OCI-LY1 (cell line): Measurements from ENCODE around the gene KRTAP10-6.

ENCODE experiments used
- H2AFZ ChIP-seq: fragments of 200-600 bp; sonication (generic), shearing (Covaris generic); 2 replicates; pipeline ENCODE4 v1.6.0; 2014; ENCODE audit warnings: antibody characterized with exemption, mild to moderate bottlenecking, low read length
- H3F3A ChIP-seq: fragments of 200-600 bp; sonication (generic), shearing (Covaris generic); 2 replicates; pipeline ENCODE4 v1.6.0; 2014; ENCODE audit warnings: mild to moderate bottlenecking, antibody characterized with exemption, low read length, moderate library complexity; ENCODE audit not compliant: insufficient read depth
- H3K27ac ChIP-seq: fragments of 200-600 bp; sonication (generic); 2 replicates; pipeline ENCODE4 v1.5.1; 2014; ENCODE audit warnings: low read length, mixed run types, mild to moderate bottlenecking, low read depth; ENCODE audit not compliant: poor library complexity, severe bottlenecking
- H3K27me3 ChIP-seq: fragments of 200-600 bp; sonication (generic); 2 replicates; pipeline ENCODE4 v1.6.0; 2014; ENCODE audit warnings: antibody characterized with exemption, mild to moderate bottlenecking, low read length, moderate library complexity; ENCODE audit not compliant: insufficient read depth
- H3K36me3 ChIP-seq: fragments of 200-600 bp; sonication (generic); 2 replicates; pipeline ENCODE4 v1.6.1; 2014; ENCODE audit warnings: mild to moderate bottlenecking, antibody characterized with exemption, low read length, moderate library complexity, mixed read lengths; ENCODE audit not compliant: insufficient read depth
- H3K4me1 ChIP-seq: fragments of 200-600 bp; sonication (generic); 2 replicates; pipeline ENCODE4 v1.5.1; 2014; ENCODE audit warnings: mild to moderate bottlenecking, low read length, moderate library complexity; ENCODE audit not compliant: insufficient read depth, severe bottlenecking
- H3K4me2 ChIP-seq: fragments of 200-600 bp; sonication (generic), shearing (Covaris generic); 2 replicates; pipeline ENCODE4 v1.6.1; 2014; ENCODE audit warnings: low read length
- H3K4me3 ChIP-seq: fragments of 200-600 bp; sonication (generic); 2 replicates; pipeline ENCODE4 v1.5.1; 2014; ENCODE audit warnings: low read length, low read depth, mild to moderate bottlenecking, mixed read lengths; ENCODE audit not compliant: poor library complexity, severe bottlenecking
- H3K79me2 ChIP-seq: fragments of 200-600 bp; shearing (Covaris generic); 2 replicates; pipeline ENCODE4 v1.6.1; 2016; ENCODE audit warnings: mixed run types, low read length, mixed read lengths; ENCODE audit not compliant: insufficient read depth
- H3K9ac ChIP-seq: fragments of 200-600 bp; sonication (generic), shearing (Covaris generic); 2 replicates; pipeline ENCODE4 v1.6.1; 2014; ENCODE audit warnings: mild to moderate bottlenecking, low read length, mixed read lengths
- H3K9me2 ChIP-seq: fragments of 200-600 bp; sonication (generic), shearing (Covaris generic); 2 replicates; pipeline ENCODE4 v1.6.1; 2014; ENCODE audit warnings: low read depth, mild to moderate bottlenecking, low read length, mixed read lengths
- H3K9me3 ChIP-seq: fragments of 200-600 bp; shearing (Covaris generic); 2 replicates; pipeline ENCODE4 v1.6.1; 2014; ENCODE audit warnings: low read length, mixed read lengths
- H4K20me1 ChIP-seq: fragments of 200-600 bp; sonication (generic), shearing (Covaris generic); 2 replicates; pipeline ENCODE4 v1.6.0; 2016; ENCODE audit warnings: mild to moderate bottlenecking, low read length; ENCODE audit not compliant: insufficient read depth
- CTCF ChIP-seq: fragments of 200-600 bp; sonication (generic), shearing (Covaris generic); IDR thresholded peaks from 2 replicates; pipeline ENCODE4 v1.5.1; 2017; ENCODE audit warnings: mild to moderate bottlenecking, antibody characterized with exemption, low read length, moderate library complexity, mixed read lengths
- EZH2 ChIP-seq: fragments of 200-600 bp; sonication (generic), shearing (Covaris generic); IDR thresholded peaks from 2 replicates; pipeline ENCODE4 v1.8.0; 2017; ENCODE audit warnings: borderline replicate concordance, mixed run types, mild to moderate bottlenecking, antibody characterized with exemption, low read length, moderate library complexity, mixed read lengths

Gene KRTAP10-6

GRCh38 chr21:44623575-44623974 is 31.3 kb upstream of the KRTAP10-6 start:
- Histone ChIP-seq H3K27me3 (no peaks in the 10 kb centered on the region; the same call in 1 of the 2 replicates), H3K9me3 (peaks cover 14% of the 10 kb centered on the region)

GRCh38 chr21:44619886-44620285 is 27.6 kb upstream of the KRTAP10-6 start:
- Histone ChIP-seq H3K36me3 (no peaks in the 10 kb centered on the region), H3K9ac (no peak overlapping the region), H3K27ac (no peak overlapping the region), H3K27me3 (no peaks in the 10 kb centered on the region; the same call in 1 of the 2 replicates), H3K79me2 (no peaks in the 10 kb centered on the region), H3K4me2 (no peak overlapping the region), H3F3A (no peaks in the 10 kb centered on the region), H3K4me3 (no peak overlapping the region), H3K9me3 (peaks cover 14% of the 10 kb centered on the region), H4K20me1 (no peaks in the 10 kb centered on the region), H2AFZ (no peak overlapping the region), H3K4me1 (peaks cover 6% of the 10 kb centered on the region), H3K9me2 (no peaks in the 10 kb centered on the region)
- TF ChIP-seq CTCF (no peak), EZH2 (no peak)

More at GRCh38 chr21:44623575-44623974, 31.3 kb upstream of the KRTAP10-6 start:
- peaks cover 6% of the 10 kb centered on the region for H3K4me1 ChIP-seq
- no peaks in the 10 kb centered on the region for H4K20me1 ChIP-seq
- no peak overlapping the region for H3K4me3 ChIP-seq
- no peak overlapping the region for H3K4me2 ChIP-seq
- no peaks in the 10 kb centered on the region for H3K36me3 ChIP-seq
- TF ChIP-seq CTCF (no peak), EZH2 (no peak)
- no peak overlapping the region for H3K27ac ChIP-seq
- H2AFZ ChIP-seq = no peak overlapping the region
- H3K9me2 ChIP-seq = no peaks in the 10 kb centered on the region
- no peaks in the 10 kb centered on the region for H3K79me2 ChIP-seq
- H3K9ac ChIP-seq = no peak overlapping the region
- H3F3A ChIP-seq = no peaks in the 10 kb centered on the region

- Histone ChIP-seq H3K4me1 (peaks cover 6% of the 10 kb centered on the region), H2AFZ (0 out of 2 replicates have a peak overlapping the region, but pooled peaks have one; percentile 5), H3K36me3 (no peaks in the 10 kb centered on the region), H3K4me3 (no peak overlapping the region), H3K27me3 (no peaks in the 10 kb centered on the region; the same call in 1 of the 2 replicates), H3K9ac (no peak overlapping the region), H3K79me2 (no peaks in the 10 kb centered on the region), H3K4me2 (no peak overlapping the region; the same call in 1 of the 2 replicates), H4K20me1 (no peaks in the 10 kb centered on the region), H3F3A (no peaks in the 10 kb centered on the region), H3K9me3 (peaks cover 9% of the 10 kb centered on the region), H3K9me2 (no peaks in the 10 kb centered on the region), H3K27ac (no peak overlapping the region)
- TF ChIP-seq EZH2 (no peak), CTCF (no peak)
These were observed 26.6 kb upstream of the KRTAP10-6 start for GRCh38 chr21:44618909-44619308.
